ENCODE measurements around the gene DLK1. TPM values are rescaled to one million over a fixed set of nuclear protein-coding genes. Genes with fewer than 3 reads are reported as not detected.

DLK1 gene
- total RNA-seq, 1 experiment from 2014 or later = 3.3 TPM

DNA sequence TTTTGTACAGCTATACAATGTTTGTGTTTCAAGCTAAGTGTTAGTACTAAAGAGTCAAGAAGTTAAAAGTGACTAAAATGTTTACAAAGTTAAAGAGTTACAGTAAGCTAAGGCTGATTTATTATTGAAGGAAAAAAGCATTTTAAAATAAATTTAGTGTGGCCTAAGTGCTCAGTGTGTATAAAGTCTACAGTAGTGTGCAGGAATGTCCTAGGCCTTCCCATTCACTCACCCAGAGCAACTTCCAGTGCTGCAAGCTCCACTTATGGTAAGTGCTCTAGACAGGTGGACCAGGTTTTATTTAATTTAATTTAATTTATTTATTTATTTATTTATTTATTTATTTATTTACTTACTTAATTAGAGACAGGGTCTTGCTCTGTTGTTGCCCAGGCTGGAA, 19.6 kb downstream of the DLK1 start:
- Mint-ChIP-seq H3K36me3 (no peaks in the 10 kb centered on the region), H3K9me3 (peaks cover 6% of the 10 kb centered on the region), H3K4me3 (no peak overlapping the region), H3K4me1 (no peaks in the 10 kb centered on the region), H3K27ac (no peak overlapping the region), H3K27me3 (ENCODE audit: low read depth) (no peaks in the 10 kb centered on the region)
- DNase-seq (ENCODE audit: low spot score) (no peak), ATAC-seq (no peak)
- no peak for TF ChIP-seq NR3C1 (CRISPR knock-in tag; conservative IDR thresholded peaks at IDR 0.05; ENCODE audit: low read depth)
- TF ChIP-seq AFF4 (CRISPR knock-in tag; IDR thresholded peaks at IDR 0.05; ENCODE audit: borderline replicate concordance) = no peak
- TF ChIP-seq TEAD1 (CRISPR knock-in tag; IDR thresholded peaks at IDR 0.05) = no peak
- TF ChIP-seq ZNF317 (CRISPR knock-in tag; IDR thresholded peaks at IDR 0.05; ENCODE audit: borderline replicate concordance, low read depth) = no peak
- ChIA-PET POLR2A (no interaction called here), CTCF (no interaction called here)

DNA sequence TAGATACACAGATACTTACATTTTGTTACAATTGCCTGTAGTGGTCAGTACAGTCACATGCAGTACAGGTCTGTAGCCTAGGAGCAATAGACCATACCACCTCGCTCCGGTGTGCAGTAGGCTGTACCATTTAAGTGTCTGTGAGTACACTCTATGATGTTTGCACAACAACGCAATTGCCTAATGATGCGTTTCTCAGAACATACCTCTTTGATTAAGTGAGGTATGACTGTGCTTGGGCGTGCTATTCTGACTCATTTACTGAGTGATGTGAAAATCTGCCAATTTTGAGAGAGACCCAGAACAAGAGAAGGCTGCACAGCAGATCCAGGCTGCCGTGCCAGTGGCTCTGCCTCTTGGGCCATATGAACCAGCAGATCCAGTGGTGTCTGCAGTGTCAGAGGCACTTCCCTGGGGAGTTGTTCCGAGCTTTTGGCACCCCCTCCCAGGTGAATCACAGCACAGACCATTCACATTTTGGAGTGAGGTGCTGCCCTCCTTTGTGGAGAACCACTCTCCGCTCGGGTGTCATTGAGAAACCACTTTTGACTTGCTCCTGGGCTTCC, 20.4 kb downstream of the DLK1 start:
- ChIA-PET POLR2A (interaction anchor here (0.6 kb wide), 1 partner anchor 63 kb away, joined by 4 read pairs; no protein-coding TSS in a partner anchor), CTCF (no interaction called here)
- Mint-ChIP-seq H3K27me3 (ENCODE audit: low read depth) (peaks cover 4% of the 10 kb centered on the region; the same call in 1 of the 2 replicates), H3K4me3 (no peak overlapping the region), H3K27ac (no peak overlapping the region), H3K36me3 (no peaks in the 10 kb centered on the region), H3K4me1 (no peaks in the 10 kb centered on the region), H3K9me3 (no peaks in the 10 kb centered on the region; the same call in 1 of the 2 replicates)
- ATAC-seq (no peak), DNase-seq (ENCODE audit: low spot score) (no peak)
- TF ChIP-seq JAZF1 (CRISPR knock-in tag; IDR thresholded peaks at IDR 0.05) = no peak

DNA sequence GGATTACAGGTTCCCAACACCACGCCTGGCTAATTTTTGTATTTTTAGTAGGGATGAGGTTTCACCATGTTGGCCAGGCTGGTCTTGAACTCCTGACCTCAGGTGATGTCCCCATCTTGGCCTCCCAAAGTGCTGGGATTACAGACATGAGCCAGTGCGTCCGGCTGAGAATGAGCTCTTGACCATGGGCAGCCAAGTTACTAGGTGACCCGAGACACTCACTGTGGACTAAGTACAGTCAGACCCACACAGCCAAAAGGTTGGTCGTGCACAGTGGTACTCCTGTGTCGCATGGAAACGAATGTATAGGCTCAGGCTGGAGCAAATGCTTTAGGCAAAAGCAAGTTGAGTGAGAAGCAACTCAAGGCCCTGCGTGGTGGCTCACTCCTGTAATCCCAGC, 21.0 kb downstream of the DLK1 start:
- CTCF ChIA-PET = no interaction called here
- H3K4me1 Mint-ChIP-seq = no peaks in the 10 kb centered on the region
- peaks cover 4% of the 10 kb centered on the region; the same call in 1 of the 2 replicates for H3K27me3 Mint-ChIP-seq (ENCODE audit: low read depth)
- H3K4me3 Mint-ChIP-seq = no peak overlapping the region
- peaks cover 5% of the 10 kb centered on the region for H3K9me3 Mint-ChIP-seq
- POLR2A ChIA-PET = interaction anchor here (0.6 kb wide), 1 partner anchor 62 kb away, joined by 4 read pairs; no protein-coding TSS in a partner anchor
- no peak for DNase-seq (ENCODE audit: low spot score)
- no peak for ATAC-seq
- H3K36me3 Mint-ChIP-seq = no peaks in the 10 kb centered on the region
- no peak overlapping the region for H3K27ac Mint-ChIP-seq
- no peak for TF ChIP-seq TP53 (CRISPR knock-in tag; IDR thresholded peaks at IDR 0.05)
- no peak for TF ChIP-seq OVOL2 (CRISPR knock-in tag; IDR thresholded peaks at IDR 0.05; ENCODE audit: borderline replicate concordance)
- TF ChIP-seq, protein P1, sequence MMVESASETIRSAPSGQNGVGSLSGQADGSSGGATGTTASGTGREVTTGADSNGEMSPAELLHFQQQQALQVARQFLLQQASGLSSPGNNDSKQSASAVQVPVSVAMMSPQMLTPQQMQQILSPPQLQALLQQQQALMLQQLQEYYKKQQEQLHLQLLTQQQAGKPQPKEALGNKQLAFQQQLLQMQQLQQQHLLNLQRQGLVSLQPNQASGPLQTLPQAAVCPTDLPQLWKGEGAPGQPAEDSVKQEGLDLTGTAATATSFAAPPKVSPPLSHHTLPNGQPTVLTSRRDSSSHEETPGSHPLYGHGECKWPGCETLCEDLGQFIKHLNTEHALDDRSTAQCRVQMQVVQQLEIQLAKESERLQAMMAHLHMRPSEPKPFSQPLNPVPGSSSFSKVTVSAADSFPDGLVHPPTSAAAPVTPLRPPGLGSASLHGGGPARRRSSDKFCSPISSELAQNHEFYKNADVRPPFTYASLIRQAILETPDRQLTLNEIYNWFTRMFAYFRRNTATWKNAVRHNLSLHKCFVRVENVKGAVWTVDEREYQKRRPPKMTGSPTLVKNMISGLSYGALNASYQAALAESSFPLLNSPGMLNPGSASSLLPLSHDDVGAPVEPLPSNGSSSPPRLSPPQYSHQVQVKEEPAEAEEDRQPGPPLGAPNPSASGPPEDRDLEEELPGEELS (CRISPR knock-in tag; IDR thresholded peaks at IDR 0.05) = no peak
- TF ChIP-seq ZNF232 (CRISPR knock-in tag; IDR thresholded peaks at IDR 0.05) = no peak
- no peak for TF ChIP-seq TCF7 (CRISPR knock-in tag; IDR thresholded peaks at IDR 0.05; ENCODE audit: low read depth)
- TF ChIP-seq, protein P2, sequence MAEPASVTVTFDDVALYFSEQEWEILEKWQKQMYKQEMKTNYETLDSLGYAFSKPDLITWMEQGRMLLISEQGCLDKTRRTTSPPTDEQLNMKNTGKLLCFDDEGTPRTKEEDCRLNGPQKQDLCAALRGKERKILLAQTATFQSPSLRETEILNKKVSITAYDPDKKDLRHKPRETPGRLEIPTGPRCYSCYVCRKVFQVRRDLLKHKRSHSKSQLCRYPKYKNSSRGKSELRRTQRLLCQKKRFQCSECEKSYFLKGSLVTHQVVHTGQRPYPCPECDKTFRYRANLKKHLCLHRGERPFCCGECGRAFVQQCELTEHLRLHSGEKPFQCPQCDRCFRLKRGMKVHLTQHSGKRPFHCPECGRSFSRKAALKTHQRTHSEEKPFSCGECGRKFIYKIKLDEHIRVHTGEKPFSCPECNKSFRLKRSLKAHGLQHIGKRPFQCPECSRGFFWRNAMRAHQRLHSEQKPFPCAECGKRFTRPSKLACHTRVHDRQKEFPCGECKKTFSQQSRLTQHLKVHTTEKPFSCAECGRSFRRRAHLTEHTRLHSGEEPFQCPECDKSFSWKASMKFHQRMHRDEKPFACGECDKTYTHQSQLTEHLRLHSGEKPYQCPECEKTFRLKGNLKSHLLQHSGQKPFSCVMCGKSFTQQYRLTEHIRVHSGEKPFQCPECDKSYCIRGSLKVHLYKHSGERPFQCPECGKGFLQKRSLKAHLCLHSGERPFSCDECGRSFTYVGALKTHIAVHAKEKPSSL (CRISPR knock-in tag; conservative IDR thresholded peaks at IDR 0.05) = no peak
- no peak for TF ChIP-seq IRF2 (CRISPR knock-in tag; IDR thresholded peaks at IDR 0.05; ENCODE audit: borderline replicate concordance, low read depth)
- TF ChIP-seq AFF4 (CRISPR knock-in tag; IDR thresholded peaks at IDR 0.05; ENCODE audit: borderline replicate concordance) = no peak
- TF ChIP-seq EMX1 (CRISPR knock-in tag; IDR thresholded peaks at IDR 0.05) = no peak
- TF ChIP-seq AR (CRISPR knock-in tag; IDR thresholded peaks at IDR 0.05) = no peak
- TF ChIP-seq FOXJ3 (CRISPR knock-in tag; IDR thresholded peaks at IDR 0.05; ENCODE audit: borderline replicate concordance) = no peak
- TF ChIP-seq JAZF1 (CRISPR knock-in tag; IDR thresholded peaks at IDR 0.05) = no peak
- no peak for TF ChIP-seq ZNF121 (CRISPR knock-in tag; IDR thresholded peaks at IDR 0.05)
